NCI-H460 (cell line): ENCODE results near the gene TEAD2. TPM values are rescaled to one million over a fixed set of nuclear protein-coding genes. Genes with fewer than 3 reads are reported as not detected.
A peak's percentile ranks its signal among the peaks of the same experiment; 100 is the strongest.
"Not testable (repeated sequence)": the region's sequence is repeated elsewhere in the genome, so short reads cannot be mapped to it uniquely, and the experiment has no call there.

ENCODE experiments used
- DNase-seq: peaks from one replicate; pipeline ENCODE4 v3.0.0-alpha.2; 2016; ENCODE audit warnings: low read depth; ENCODE audit errors: extremely low read depth
- total RNA-seq: library from RNA; depleted of rRNA; stranded (reverse); fragments of >200 nt; shearing (Covaris generic); gene quantifications from 2 replicates; pipeline ENCODE4 v1.2.3, GENCODE V29; 2014

Gene TEAD2
- total RNA-seq, 1 experiment from 2014 or later, result 13.7 TPM

DNA sequence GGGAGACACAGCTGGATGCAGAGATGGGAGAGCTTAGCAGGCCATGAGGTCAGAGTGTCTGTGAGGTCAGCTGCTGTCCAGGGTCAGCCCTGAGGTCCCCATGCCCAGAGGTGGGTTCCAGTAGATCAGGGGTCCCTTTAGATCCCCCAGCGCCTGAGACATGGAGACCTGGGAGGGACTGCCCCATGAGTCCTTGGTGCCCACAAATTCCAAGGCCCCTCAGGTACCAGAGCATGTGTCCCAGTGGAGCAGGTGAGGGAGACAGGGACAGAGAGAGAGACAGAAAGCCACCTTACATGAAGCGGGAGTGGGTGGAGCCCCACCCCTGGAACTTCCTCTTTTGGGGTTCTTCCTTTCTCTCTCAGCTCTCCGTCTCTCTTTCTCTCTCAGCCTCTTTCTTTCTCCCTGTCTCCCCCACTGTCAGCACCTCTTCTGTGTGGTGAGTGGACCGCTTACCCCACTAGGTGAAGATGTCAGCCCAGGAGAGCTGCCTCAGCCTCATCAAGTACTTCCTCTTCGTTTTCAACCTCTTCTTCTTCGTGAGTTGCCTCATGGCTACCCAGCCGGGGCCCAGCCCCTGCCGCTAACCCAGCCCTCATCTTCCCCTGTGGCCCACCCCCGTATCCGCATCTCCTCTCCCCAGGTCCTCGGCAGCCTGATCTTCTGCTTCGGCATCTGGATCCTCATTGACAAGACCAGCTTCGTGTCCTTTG, 27.0 kb downstream of the TEAD2 start, which contains the start of gene CD37:
TSS of gene CD37 (plus strand) at position 336 of the 713 bp plus-strand sequence. CDS start at position 471, 135 bp downstream.
- DNase-seq, result no peak

DNA sequence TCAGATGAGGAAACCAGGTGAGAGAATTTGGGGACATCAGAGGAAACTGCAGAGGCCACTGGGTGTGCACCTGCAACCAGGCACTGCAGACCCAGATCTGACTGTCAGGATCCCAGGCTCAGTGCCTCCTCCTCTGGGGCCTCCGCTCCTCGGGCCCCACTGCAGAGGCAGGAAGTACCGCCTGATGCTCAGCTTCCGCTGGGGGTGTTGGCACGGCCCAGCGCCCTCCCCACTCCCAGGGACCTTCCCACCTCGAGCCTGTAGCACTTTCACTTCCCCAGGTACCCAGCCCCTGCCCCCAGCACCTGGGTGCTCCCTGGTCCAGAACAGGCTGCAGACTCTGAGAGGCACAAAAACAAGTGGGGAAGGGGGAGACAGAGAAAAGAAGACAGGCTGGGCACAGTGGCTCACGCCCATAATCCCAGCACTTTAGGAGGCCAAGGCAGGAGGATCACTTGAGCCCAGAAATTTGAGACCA, 28.4 kb downstream of the TEAD2 start:
- DNase-seq, result no peak

DNA sequence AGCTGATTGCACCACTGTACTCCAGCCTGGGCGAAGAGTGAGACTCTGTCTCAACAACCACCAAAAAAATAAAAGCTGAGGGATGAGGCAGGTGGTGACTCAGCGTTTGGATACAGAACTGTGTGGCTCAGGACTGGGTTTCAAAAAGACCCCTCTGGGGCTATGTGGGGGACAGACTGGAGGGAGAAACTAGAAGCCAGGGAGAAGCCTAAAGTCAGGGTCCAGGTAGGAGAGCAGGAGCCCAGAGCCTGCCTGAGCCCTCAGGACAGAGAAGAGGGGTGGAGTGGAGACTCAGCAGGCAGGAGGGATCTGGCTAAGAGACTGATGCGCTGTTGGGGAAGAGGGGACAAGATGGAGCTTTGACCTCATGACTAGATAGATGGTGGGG, 28.8 kb downstream of the TEAD2 start:
- no peak for DNase-seq

DNA sequence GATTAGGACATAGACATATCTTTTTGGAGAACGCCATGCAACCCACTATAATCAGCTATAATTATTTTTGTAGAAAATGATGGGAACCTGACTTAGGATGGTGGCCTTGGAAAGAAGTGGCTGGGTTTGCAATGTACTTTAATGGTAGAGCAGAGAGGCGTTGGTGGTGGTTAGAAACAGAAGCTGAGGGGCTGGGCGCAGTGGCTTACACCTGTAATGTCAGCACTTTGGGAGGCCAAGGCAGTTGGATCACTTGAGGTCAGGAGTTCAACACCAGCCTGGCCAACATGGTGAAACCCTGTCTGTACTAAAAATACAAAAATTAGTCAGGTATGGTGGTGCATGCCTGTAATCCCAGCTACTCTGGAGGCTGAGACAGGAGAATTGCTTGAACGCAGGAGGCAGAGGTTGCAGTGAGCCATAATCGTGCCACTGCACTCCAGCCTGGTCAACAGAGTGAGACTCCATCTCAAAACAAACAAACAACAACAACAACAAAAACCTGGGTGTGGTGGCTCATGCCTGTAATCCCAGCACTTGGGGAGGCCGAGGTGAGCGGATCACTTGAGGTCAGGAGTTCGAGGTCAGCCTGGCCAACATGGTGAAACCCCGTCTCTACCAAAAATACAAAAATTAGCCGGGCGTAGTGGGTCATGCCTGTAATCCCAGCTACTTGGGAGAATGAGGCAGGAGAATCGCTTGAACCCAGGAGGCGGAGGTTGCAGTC, 29.4 kb downstream of the TEAD2 start:
- DNase-seq, result not testable (repeated sequence)

DNA sequence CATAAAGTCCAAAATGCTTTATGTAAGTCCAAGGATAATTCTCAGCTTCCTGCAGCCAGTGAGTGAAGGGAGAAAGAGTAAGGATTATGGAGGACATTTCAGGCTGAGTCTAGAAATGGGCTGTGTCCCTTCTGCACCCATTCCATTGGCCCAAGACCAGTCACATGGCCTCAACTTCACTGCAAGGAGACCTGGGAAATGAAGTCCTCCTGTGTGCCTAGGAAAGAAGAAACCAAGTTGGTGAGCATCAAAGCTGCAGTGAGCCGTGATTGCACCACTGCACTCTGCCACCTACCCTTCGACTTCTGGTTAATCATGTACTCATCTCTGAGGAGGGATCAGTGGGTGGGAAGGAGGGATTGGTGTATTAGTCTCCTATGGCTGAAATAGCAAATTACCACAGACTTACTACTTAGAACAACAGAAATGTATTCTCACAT, 30.6 kb downstream of the TEAD2 start:
- DNase-seq, result peak; percentile 25

DNA sequence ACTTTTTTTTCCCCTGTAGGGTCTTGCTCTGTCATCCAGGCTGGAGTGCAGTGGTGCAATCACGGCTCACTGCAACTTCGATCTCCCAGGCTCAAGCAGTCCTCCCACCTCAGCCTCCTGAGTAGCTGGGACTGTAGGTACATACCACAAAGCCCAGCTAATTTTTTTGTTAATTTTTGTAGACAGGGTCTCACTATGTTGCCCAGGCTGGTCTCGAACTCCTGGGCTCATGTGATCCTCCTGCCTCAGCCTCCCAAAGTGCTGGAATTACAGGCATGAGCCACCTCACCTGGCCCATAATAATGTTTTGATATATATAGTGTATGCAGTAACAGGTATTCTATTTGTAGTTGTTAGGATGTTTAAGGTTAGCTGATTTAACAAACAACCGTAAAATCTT, 31.0 kb downstream of the TEAD2 start:
- not testable (repeated sequence) for DNase-seq

DNA sequence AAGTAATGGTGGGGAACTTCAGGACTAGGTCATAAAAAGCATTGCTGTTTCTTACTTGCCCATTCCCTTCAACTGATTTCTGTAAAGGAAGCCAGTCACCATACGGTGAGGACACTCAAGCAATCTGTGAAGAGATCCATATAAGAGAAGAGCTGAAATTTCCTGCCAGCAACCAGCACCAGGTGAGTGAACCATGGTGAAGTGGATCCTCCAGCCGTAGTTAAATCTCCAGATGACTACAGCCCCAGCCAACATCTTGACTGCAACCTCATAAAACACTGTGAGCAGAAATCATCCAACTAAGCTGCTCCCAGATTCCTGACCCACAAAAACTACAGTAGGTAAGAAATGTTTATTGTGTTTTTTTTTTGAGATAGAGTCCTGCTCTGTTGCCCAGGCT, 33.5 kb downstream of the TEAD2 start:
- DNase-seq, result no peak

DNA sequence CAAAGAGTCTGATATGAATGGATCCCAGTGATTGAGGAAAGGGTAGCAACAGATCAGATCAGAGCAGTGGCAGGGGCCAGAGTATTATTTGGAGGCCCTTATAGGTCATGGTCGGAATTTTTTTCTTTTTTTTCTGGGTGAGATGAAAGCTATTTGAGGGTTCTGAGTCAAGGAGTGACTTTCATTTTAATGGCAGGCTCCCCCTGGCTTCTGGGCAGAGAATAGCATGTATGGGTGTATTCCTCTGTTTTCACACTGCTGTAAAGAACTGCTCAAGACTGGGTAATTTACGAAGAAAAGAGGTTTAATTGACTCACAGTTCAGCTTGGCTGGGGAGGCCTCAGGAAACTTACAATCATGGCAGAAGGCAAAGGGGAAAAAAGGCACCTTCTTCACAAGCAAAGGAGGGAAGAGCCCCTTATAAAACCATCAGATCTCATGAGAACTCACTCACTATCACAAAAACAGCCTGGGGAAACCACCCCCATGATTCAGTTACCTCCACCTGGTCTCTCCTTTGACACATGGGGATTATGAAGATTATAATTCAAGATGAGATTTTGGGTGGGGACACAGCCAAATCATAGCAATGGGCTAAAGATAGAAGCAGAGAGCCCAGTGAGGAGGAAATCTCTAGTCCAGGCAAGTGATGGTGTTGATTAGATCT, 34.2 kb downstream of the TEAD2 start:
- DNase-seq, result no peak

DNA sequence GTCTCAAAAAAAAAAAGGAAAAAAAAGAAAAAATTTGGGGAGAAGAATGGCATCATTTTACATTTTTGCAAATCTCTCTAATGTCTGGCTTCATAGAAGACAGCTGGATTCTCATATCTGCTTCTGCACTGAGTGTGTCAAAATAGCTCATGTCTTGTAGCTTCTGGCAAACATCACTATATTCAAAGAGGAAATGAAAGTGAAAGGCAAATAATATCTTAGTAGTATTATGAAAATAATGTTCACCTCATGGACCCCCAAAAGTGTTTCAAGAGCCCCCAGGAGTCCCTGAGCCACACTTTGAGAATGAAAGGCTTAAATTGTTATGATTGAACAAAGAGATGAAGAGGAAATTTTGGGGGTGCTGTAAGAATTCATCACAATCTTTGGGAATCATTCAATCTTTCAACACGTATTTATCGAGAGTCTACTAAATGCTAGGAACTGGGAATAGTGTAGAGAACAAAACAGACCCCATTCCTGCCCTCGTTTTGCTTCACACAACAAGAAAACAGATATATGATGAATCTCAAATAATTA, 36.0 kb downstream of the TEAD2 start:
- DNase-seq, result no peak

DNA sequence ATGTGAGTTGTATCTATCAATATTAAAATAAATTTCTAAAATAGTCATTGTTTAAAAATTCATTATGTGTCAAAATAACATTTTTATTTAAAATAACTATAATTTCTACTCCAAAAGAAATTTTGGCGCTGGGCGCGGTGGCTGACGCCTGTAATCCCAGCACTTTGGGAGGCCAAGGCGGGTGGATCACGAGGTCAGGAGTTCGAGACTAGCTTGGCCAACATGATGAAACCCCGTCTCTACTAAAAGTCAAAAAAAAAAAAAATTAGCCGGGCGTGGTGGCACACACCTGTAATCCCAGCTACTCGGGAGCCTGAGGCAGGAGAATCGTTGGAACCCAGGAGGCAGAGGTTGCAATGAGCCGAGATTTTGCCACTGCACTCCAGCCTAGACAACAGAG, 36.5 kb downstream of the TEAD2 start:
- DNase-seq, result not testable (repeated sequence)

DNA sequence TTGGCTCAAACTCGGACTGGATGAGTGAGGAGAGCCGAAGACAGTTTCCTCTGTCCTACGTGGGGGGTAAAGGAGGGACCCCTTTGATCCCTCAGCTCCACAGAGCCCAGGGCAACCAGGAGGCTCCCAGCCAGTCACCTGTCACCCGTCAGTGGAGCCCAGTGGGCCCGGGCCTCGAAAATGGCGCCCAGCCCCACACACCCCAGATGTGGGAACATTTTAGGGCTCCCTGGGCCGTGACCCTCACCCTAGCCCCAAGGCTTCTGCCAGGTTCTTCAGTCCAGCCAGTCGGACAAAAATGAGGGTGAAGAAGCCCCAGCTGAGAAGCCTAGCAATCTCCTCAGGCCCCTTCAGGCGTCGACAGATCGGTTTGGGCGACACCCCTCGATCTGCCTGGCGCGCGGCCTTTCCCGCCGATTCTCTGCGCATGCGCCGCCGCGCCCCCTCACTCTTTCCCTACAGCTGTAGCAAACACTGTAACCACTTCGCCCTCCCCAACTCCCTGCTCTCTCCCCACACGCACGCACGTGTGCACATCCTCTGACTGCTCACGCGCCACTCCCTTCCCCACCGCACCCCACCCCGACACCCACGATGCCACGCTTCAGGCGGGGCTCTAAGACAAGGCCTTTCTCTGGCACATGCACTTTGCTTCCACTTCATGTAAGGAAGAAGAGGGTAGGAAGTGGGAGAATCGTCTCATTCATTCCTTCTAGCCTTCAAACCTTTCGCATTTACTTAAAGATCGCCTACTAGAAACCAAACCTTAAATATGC, 37.2 kb downstream of the TEAD2 start, which contains the start of gene SLC6A16:
TSS of gene SLC6A16 (minus strand) at position 391 of the 776 bp plus-strand sequence. CDS start 13,844 bp downstream, outside the sequence.
- DNase-seq, result no peak

DNA sequence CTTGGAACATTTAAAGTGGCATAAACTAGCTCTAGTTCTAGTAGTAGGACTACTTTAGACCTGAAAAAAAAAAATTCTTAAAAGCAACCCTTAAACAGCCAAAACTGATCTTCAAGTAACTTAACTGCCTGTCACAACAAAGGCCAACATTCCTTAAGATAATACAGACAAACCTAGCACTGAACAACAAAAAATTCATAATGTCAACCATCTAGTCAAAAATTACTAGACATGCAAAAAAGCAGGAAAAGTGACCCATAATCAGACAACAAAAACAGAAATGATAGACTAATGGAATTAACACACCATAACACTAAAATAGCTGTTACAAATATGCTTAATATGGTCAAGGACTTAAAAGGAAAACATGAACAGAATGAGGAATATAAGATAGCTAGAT, 43.9 kb downstream of the TEAD2 start:
- DNase-seq, result no peak

DNA sequence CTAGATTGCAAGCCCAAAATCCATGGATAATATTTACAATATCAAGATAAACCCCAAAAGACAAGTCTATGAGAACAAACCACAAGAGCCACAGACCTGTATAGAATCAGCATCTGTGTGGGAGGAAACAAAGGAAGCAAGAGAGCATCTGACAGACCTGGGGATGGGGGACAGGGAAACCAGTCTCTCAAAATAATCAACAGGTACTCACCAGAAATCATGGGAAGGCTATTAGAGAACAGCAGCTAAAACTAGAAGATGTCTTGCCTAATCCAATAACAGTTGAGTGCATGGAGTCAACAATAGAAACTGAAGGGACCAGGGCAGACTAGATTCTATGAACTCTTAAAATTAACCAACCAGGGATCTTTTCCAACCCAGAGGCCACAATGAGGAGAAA, 45.9 kb downstream of the TEAD2 start:
- DNase-seq, result no peak

DNA sequence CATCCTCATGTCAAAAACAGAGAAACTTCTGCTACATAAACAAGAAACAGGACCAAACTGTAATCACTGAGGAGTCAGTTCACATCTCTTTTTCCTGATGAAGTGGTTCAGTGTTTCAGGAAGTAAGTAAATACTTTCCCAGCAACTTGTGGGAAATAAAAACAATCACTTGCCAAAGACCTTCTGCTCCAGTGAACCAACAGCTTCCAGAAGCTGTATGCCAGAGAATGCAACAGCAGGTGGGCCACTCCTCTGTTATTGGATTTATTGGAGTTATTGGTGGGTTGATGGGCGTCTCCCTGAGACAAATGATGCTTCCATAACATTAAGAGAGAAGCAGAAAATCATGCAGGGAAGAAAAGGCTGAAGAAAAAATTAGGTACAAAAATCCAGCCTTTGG, 47.1 kb downstream of the TEAD2 start:
- DNase-seq, result no peak

DNA sequence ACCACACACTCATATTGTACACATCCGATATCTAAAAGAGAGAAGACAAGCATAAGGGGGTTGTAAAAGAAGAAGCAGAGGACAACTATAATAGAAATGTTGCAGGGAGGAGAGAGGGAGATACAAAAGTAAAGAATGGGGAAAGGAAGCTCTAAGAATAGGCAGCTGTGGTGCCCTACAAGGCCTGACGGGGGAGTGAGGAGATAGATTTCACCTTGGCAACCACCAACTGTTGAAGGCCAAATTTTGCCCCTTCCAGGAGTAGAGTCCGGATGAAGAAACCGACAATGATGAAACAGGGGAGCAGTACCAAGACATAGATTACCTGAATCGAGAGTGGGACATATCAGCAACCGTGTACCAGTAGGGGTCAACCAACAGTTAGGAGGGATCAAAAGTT, 53.1 kb downstream of the TEAD2 start:
- no peak for DNase-seq

DNA sequence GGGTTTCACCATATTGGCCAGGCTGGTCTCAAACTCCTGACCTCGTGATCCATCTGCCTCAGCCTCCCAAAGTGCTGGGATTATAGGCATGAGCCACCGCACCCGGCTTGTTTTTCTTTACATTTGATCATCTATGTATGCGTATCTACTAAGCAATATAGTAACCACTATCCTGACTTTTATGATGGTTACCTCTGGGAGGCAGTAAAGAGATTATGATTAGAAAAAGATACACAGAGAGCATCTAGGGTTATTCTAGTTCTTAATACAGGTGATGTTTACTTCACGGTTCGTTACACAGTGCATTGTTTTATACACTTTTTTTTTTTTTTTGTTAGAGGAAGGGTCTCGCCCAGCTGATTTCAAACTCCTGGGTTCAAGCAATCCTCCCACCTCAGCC, 55.5 kb downstream of the TEAD2 start:
- DNase-seq, result not testable (repeated sequence)

DNA sequence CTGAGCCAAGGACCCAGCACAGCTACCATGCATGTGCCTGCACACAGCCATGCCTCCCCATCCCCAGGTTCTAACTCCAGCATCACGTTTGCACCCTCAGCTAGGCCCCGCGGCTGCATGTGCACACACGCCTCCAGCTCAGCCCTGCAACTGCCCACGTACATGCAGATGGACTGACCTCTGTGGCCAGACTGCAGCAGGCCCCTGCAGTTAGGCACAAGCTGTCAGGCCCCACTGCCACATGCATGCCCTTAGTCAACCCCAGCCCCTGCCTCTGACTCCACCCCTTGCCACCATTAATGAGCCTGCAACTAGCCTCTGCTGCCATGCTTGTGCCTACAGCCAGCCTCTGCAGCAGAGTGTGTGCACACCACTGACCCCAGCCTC, 60.4 kb downstream of the TEAD2 start:
- no peak for DNase-seq

DNA sequence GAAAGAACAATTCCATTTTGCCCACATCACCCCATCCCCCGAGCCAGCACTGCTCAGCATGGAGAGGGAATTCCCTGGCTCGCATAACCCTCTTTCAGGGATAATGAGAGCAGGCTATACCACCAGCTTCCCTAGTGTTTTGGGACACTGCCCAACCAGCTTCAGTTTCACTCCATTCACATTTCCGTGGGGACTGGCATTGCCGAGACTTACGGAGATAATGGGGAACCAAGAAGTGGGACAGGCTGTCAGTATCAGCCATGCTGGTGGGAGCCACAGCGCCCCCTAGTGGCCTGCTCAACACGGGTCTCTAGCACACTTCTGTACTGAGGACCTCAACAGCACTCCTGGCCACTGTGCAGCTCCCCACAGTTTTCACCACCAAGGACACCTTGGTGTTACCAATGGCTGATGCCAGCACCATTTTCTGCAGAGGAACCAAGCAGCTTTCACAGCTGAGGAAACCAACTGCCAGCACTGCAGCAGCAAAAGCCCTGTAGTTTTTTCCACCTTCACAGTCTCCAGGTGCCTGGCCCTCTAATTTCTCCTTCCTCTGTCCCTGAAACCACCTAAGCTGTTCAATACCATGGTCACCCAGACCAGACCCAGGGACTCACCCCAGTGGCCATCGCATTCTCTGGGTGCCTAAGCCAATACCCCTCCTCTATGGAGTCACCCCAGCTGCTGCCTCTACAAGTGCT, 60.9 kb downstream of the TEAD2 start:
- peak; percentile 36 for DNase-seq

DNA sequence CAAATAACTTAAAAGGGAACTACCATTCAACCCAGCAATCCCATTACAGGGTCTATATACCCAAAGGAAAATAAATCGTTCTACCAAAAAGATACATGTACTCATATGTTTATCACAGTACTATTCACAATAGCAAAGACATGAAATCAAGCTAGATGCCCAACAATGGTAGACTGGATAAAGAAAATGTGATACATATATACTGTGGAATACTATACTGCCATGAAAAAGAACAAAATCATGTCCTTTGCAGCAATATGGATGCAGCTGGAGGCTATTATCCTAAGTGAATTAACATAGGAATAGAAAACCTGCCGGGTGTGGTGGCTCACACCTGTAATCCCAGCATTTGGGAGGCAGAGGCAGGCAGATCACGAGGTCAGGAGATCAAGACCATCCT, 63.6 kb downstream of the TEAD2 start:
- not testable (repeated sequence) for DNase-seq

DNA sequence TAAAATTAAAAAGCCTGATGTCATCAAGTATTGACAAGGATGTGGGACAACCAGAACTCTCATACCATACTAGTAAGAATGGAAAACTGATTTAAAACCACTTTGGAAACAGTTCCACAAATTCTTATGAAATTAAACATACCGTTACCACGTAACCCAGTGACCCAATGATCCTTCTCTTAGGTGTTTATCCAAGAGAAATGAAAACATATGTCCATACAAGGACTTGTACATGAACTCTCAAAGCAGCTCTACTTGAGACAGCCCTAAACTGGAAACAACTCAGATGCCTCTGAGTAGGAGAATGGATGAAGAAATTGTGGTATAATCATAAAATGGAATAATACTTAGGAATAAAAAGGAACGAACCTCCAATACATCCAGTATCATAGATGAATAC, 64.8 kb downstream of the TEAD2 start:
- no peak for DNase-seq
